Adrenal gland (tissue), 5 donors: ENCODE results near the gene RSPH3.

Experiments used
- CTCF ChIP-seq, 6 experiments: fragments of 450-650 bp in 4 of 6; fragments of 200-600 bp in 2 of 6; sonication (generic) in 1 of 6; IDR thresholded peaks; 1 replicate in 5 of 6; 2 replicates in 1 of 6; pipeline versions ENCODE4 v1.5.1 to v1.8.0; 2016 to 2021; ENCODE audit warnings: antibody characterized with exemption in 6 of 6, mild to moderate bottlenecking in 2 of 6, moderate library complexity in 1 of 6
- POLR2A ChIP-seq, 2 donors: fragments of 450-650 bp; IDR thresholded peaks; one replicate each; pipeline ENCODE4 v1.6.1; 2017; ENCODE audit warnings: antibody characterized with exemption in 2 of 2, mild to moderate bottlenecking in 2 of 2, moderate library complexity in 1 of 2
- donor health status: DM: no; HTN: no; CAD: no.

- no peak for TF ChIP-seq CTCF (IDR thresholded peaks at IDR 0.05)
- no peak for TF ChIP-seq POLR2A (IDR thresholded peaks at IDR 0.05)
These were observed 41.3 kb downstream of the RSPH3 start for GRCh38 chr6:158958504-158959386.
